B cell (primary cell): ENCODE data around the gene SUMO3. TPM values are rescaled to one million over a fixed set of nuclear protein-coding genes. Genes with fewer than 3 reads are reported as not detected.

Source experiments
- ATAC-seq: fragments of 200-7000 bp; cut with Tn5 transposase; one replicate; pipeline ENCODE4 v1.10.0; 2021; ENCODE audit warnings: low read depth, mild to moderate bottlenecking, moderate number of reproducible peaks, moderate library complexity
- CTCF ChIA-PET: fragments of 350-600 bp; sonication (Branson Sonifier 250); formaldehyde crosslinking; loops from one replicate; lab custom pipeline; 2021; ENCODE audit warnings: antibody characterized with exemption, inconsistent platforms; lab: Charles Lee
- POLR2A ChIA-PET: fragments of 350-600 bp; sonication (Branson Sonifier 250); formaldehyde crosslinking; loops from one replicate; lab custom pipeline; 2021; ENCODE audit warnings: antibody characterized with exemption; lab: Charles Lee
- DNase-seq: peaks from one replicate; pipeline ENCODE4 v3.0.0; 2013
- H2AFZ ChIP-seq: 2 replicates; pipeline ENCODE4 v1.6.1; 2012; ENCODE audit warnings: mild to moderate bottlenecking, low read depth, low read length; ENCODE audit not compliant: insufficient read depth, poor library complexity, severe bottlenecking
- H3K27ac ChIP-seq, 2 donors: 1 replicate in 1 of 2; 2 replicates in 1 of 2; pipeline ENCODE4 v1.5.1; 2012 to 2013; ENCODE audit warnings: low read length in 2 of 2, mild to moderate bottlenecking in 2 of 2, moderate library complexity in 1 of 2
- H3K27me3 ChIP-seq, 4 experiments: fragments of 200-600 bp in 1 of 4; sonication (generic) in 1 of 4; replicated peaks in 1 of 4; 1 replicate in 2 of 4; 2 replicates in 2 of 4; pipeline versions ENCODE4 v1.6.1 to v1.7.0; 2013 to 2016; ENCODE audit warnings: low read length in 3 of 4, mild to moderate bottlenecking in 2 of 4, mixed read lengths in 1 of 4, moderate library complexity in 1 of 4; ENCODE audit not compliant: insufficient read depth in 4 of 4, control insufficient read depth in 3 of 4; ENCODE audit errors: control extremely low read depth in 1 of 4
- H3K36me3 ChIP-seq, 2 experiments: replicated peaks in 1 of 2; 1 replicate in 1 of 2; 2 replicates in 1 of 2; pipeline versions ENCODE4 v1.6.1 to v1.7.1; 2013; ENCODE audit warnings: low read length in 1 of 2; ENCODE audit not compliant: insufficient read depth in 2 of 2, control insufficient read depth in 1 of 2; ENCODE audit errors: control extremely low read depth in 1 of 2, extremely low read depth in 1 of 2
- H3K4me1 ChIP-seq, 2 donors: fragments of 200-600 bp in 1 of 2; sonication (generic) in 1 of 2; 1 replicate in 1 of 2; 2 replicates in 1 of 2; pipeline versions ENCODE4 v1.5.1 to v1.6.1; 2013 to 2017; ENCODE audit warnings: low read length in 2 of 2; ENCODE audit not compliant: control insufficient read depth in 2 of 2, insufficient read depth in 2 of 2
- H3K4me2 ChIP-seq: replicated peaks from 2 replicates; pipeline ENCODE3; 2012; ENCODE audit warnings: mild to moderate bottlenecking, low read depth, low read length; ENCODE audit not compliant: poor library complexity, severe bottlenecking
- H3K4me3 ChIP-seq, 5 experiments: fragments of 200-600 bp in 1 of 5; sonication (generic) in 1 of 5; 1 replicate in 3 of 5; 2 replicates in 2 of 5; pipeline versions ENCODE4 v1.5.1 to v1.7.0; 2011 to 2016; ENCODE audit warnings: low read length in 4 of 5, mild to moderate bottlenecking in 4 of 5, low read depth in 2 of 5, control low read depth in 1 of 5, moderate library complexity in 1 of 5; ENCODE audit not compliant: insufficient read depth in 1 of 5; ENCODE audit errors: control extremely low read depth in 1 of 5, extremely low read depth in 1 of 5
- H3K79me2 ChIP-seq: fragments of 200-600 bp; sonication (generic); one replicate; pipeline ENCODE4 v1.6.0; 2016; ENCODE audit warnings: low read length; ENCODE audit not compliant: control insufficient read depth, insufficient read depth
- H3K9ac ChIP-seq: fragments of 200-600 bp; sonication (generic); 2 replicates; pipeline ENCODE4 v1.6.1; 2017; ENCODE audit warnings: mild to moderate bottlenecking, low read length, moderate library complexity
- H3K9me3 ChIP-seq, 3 donors: one replicate each; pipeline versions ENCODE4 v1.6.1 to v1.7.1; 2013; ENCODE audit warnings: low read length in 2 of 3; ENCODE audit not compliant: control insufficient read depth in 2 of 3, insufficient read depth in 1 of 3; ENCODE audit errors: control extremely low read depth in 1 of 3
- H4K20me1 ChIP-seq: 2 replicates; pipeline ENCODE4 v1.6.0; 2012; ENCODE audit warnings: mild to moderate bottlenecking, low read length; ENCODE audit not compliant: insufficient read depth, control insufficient read depth, poor library complexity, severe bottlenecking
- H3K27ac Mint-ChIP-seq: one replicate; pipeline ENCODE4 v1.8.0; 2021; ENCODE audit warnings: mixed read lengths
- H3K27me3 Mint-ChIP-seq: one replicate; pipeline ENCODE4 v1.8.0; 2021; ENCODE audit warnings: mixed read lengths
- H3K4me1 Mint-ChIP-seq: one replicate; pipeline ENCODE4 v1.8.0; 2021; ENCODE audit warnings: mixed read lengths
- H3K4me3 Mint-ChIP-seq: one replicate; pipeline ENCODE4 v1.8.0; 2021; ENCODE audit warnings: mixed read lengths
- H3K9me3 Mint-ChIP-seq: one replicate; pipeline ENCODE4 v1.8.0; 2022; ENCODE audit warnings: mixed read lengths; ENCODE audit not compliant: insufficient read depth
- EZH2 ChIP-seq: IDR thresholded peaks from 2 replicates; pipeline ENCODE4 v1.6.1; 2012; ENCODE audit warnings: borderline replicate concordance, low read depth, mild to moderate bottlenecking, moderate library complexity, low read length; ENCODE audit not compliant: insufficient read depth, poor library complexity, severe bottlenecking
- WGBS: methylation state at CpG from one replicate; pipeline ENCODE4 v1.1.5; 2013; ENCODE audit warnings: missing lambda C conversion rate; ENCODE audit not compliant: insufficient coverage; 5-methylcytosine and 5-hydroxymethylcytosine counted together
- intact Hi-C: fragments of 100-400 bp; cut with micrococcal nuclease; formaldehyde crosslinking; loops from one replicate; pipeline ENCODE4 v1.10.0; 2022
- polyA plus RNA-seq: library from polyadenylated mRNA; depleted of rRNA; stranded (reverse); fragments of >200 nt; gene quantifications from 2 replicates; pipeline ENCODE4 v1.2.3, GENCODE V29; 2012
- total RNA-seq, 2 donors: library from RNA; stranded (reverse); fragments of 120-200 nt in 1 of 2; gene quantifications; 1 replicate in 1 of 2; 2 replicates in 1 of 2; pipeline versions ENCODE4 v1.2.3 to v1.2.4, GENCODE V29; 2013 to 2022
- TF ChIP-seq, protein P1 (sequence below): fragments of 200-600 bp; IDR thresholded peaks from one replicate; pipeline ENCODE4 v1.8.0; 2022; ENCODE audit warnings: antibody characterized with exemption, mild to moderate bottlenecking

SUMO3 gene
- total and polyA plus RNA-seq, 2 donors (not counting 1 experiment from before 2014, with no cell fraction given): 37.6 to 44.8 TPM

DNA sequence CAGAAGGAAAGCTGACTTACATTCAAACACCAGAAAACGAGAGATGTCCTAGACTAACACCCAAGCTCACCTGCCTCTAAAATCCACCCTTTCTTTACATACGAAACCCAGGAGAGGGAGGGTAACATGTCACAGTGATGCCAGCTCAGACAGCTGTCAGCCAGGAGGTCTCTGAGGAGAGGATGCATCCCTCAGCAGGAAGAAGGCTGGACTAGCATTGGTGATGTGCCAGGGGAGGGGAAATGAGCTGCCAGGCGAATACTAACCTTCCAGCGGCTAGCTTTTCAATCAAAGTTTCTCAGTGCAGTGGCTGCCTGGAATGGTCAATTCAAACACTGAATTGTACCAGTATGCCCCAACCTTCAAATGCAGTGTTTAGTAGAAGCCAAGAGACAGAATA is 12.6 kb downstream of the SUMO3 start:
- H3K4me3 ChIP-seq: no peak overlapping the region
- ATAC-seq (no peak), DNase-seq (no peak)
- CTCF ChIA-PET: interaction anchor here (1.8 to 3.2 kb wide), 2 partner anchors 10 to 12 kb away, joined by 4 to 12 read pairs; no protein-coding TSS in a partner anchor
- no peak for TF ChIP-seq EZH2
- TF ChIP-seq, protein P1, sequence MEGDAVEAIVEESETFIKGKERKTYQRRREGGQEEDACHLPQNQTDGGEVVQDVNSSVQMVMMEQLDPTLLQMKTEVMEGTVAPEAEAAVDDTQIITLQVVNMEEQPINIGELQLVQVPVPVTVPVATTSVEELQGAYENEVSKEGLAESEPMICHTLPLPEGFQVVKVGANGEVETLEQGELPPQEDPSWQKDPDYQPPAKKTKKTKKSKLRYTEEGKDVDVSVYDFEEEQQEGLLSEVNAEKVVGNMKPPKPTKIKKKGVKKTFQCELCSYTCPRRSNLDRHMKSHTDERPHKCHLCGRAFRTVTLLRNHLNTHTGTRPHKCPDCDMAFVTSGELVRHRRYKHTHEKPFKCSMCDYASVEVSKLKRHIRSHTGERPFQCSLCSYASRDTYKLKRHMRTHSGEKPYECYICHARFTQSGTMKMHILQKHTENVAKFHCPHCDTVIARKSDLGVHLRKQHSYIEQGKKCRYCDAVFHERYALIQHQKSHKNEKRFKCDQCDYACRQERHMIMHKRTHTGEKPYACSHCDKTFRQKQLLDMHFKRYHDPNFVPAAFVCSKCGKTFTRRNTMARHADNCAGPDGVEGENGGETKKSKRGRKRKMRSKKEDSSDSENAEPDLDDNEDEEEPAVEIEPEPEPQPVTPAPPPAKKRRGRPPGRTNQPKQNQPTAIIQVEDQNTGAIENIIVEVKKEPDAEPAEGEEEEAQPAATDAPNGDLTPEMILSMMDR: no peak
- H3K27me3 ChIP-seq: no peaks in the 10 kb centered on the region
- Mint-ChIP-seq H3K4me1 (peaks cover 19% of the 10 kb centered on the region), H3K27ac (no peak overlapping the region), H3K4me3 (no peak overlapping the region), H3K27me3 (no peaks in the 10 kb centered on the region), H3K9me3 (no peaks in the 10 kb centered on the region)
- H3K79me2 ChIP-seq: peaks cover 27% of the 10 kb centered on the region
- no peak overlapping the region for H3K27ac ChIP-seq
- H2AFZ ChIP-seq: no peak overlapping the region
- no peak overlapping the region for H3K9ac ChIP-seq
- H3K4me2 ChIP-seq: no peak overlapping the region
- peaks cover 14 to 17% of the 10 kb centered on the region in 2 donors for H3K4me1 ChIP-seq
- peaks cover 12% of the 10 kb centered on the region for H4K20me1 ChIP-seq
- H3K36me3 ChIP-seq: peaks cover 1 to 33% of the 10 kb centered on the region in 2 experiments
- intact Hi-C loops: no loop called here
- POLR2A ChIA-PET: no interaction called here
- no peaks in the 10 kb centered on the region for H3K9me3 ChIP-seq
- 100% methylated on average over 1 of the region's 4 CpGs for WGBS

DNA sequence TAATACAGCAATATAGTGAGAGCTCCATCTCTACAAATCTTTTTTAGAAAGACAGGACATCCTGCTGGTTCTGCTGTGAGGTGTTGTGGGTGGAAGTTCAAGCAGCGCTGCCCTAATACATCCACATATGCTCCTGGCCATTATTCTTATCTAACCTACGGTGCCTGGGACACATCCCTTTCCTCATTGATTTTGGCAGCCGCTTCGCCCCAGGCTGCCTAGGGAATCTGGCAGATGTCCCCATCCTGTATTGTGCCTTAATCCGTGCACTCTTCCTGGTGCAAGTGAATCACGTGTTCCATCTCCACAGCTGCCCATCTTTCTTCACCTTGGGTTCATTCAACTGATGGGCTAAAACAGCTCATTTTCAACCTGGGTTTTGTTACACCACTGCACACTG is 13.1 kb downstream of the SUMO3 start:
- peaks cover 18 to 21% of the 10 kb centered on the region in 2 donors for H3K4me1 ChIP-seq
- peaks cover 16% of the 10 kb centered on the region for H4K20me1 ChIP-seq
- H3K36me3 ChIP-seq: peaks cover 1 to 28% of the 10 kb centered on the region in 2 experiments
- peaks cover 23% of the 10 kb centered on the region for H3K4me1 Mint-ChIP-seq
- no peak overlapping the region for H2AFZ ChIP-seq
- H3K9me3 ChIP-seq: no peaks in the 10 kb centered on the region
- no peaks in the 10 kb centered on the region for H3K27me3 ChIP-seq
- ChIA-PET POLR2A (interaction anchor here (1.0 kb wide), 1 partner anchor 13 kb away, joined by 3 read pairs; the partner anchor contains the start of gene SUMO3), CTCF (interaction anchor here (1.8 to 3.2 kb wide), 2 partner anchors 10 to 11 kb away, joined by 4 to 12 read pairs; no protein-coding TSS in a partner anchor)
- H3K27ac Mint-ChIP-seq: no peak overlapping the region
- no peak overlapping the region for H3K4me3 ChIP-seq
- H3K9me3 Mint-ChIP-seq: no peaks in the 10 kb centered on the region
- WGBS: 96% methylated on average over 6 of the region's 6 CpGs
- TF ChIP-seq, protein P1: no peak
- no peak for TF ChIP-seq EZH2
- no peak overlapping the region for H3K4me3 Mint-ChIP-seq
- H3K27me3 Mint-ChIP-seq: no peaks in the 10 kb centered on the region
- ATAC-seq: no peak
- no peak for DNase-seq
- peaks cover 29% of the 10 kb centered on the region for H3K79me2 ChIP-seq
- intact Hi-C loops: loop anchor here (5.0 kb wide), 2 partner anchors 323 to 1017 kb away; partner anchors contain the start of gene RRP1
- H3K27ac ChIP-seq: no peak overlapping the region
- H3K9ac ChIP-seq: no peak overlapping the region
- H3K4me2 ChIP-seq: no peak overlapping the region
